ENCODE measurements around the gene NEO1. TPM values are rescaled to one million over a fixed set of nuclear protein-coding genes. Genes with fewer than 3 reads are reported as not detected.
A peak's percentile ranks its signal among the peaks of the same experiment; 100 is the strongest.

The NEO1 gene
- total RNA-seq, 2 donors from 2014 or later = 51.4 to 72.3 TPM

- Histone ChIP-seq H3K4me3 (no peak overlapping the region), H3K4me1 (ENCODE audit: control insufficient read depth in 1 of 2, low read depth in 2 of 2) (peaks cover 25 to 57% of the 10 kb centered on the region in 2 donors), H3K27ac (peak overlapping the region; percentile 51 to 63), H3K36me3 (no peaks in the 10 kb centered on the region), H3K9me3 (no peaks in the 10 kb centered on the region), H3K27me3 (replicated peaks; ENCODE audit: insufficient read depth) (no peaks in the 10 kb centered on the region)
- TF ChIP-seq CTCF (IDR thresholded peaks at IDR 0.05) = no peak
- DNase-seq (ENCODE audit: low spot score) (no peak), ATAC-seq (ENCODE audit: insufficient number of reproducible peaks, low FRiP score, low read depth) (no peak)
Measured at GRCh38 chr15:73074241-73074640, 22.0 kb downstream of the NEO1 start.

- peak overlapping the region; percentile 52 for H3K4me3 ChIP-seq
- H3K4me1 ChIP-seq (ENCODE audit: control insufficient read depth in 1 of 2, low read depth in 2 of 2) = peaks cover 29 to 66% of the 10 kb centered on the region in 2 donors
- H3K9me3 ChIP-seq = no peaks in the 10 kb centered on the region
- H3K27me3 ChIP-seq (replicated peaks; ENCODE audit: insufficient read depth) = no peaks in the 10 kb centered on the region
- no peak for ATAC-seq (ENCODE audit: insufficient number of reproducible peaks, low FRiP score, low read depth)
- TF ChIP-seq CTCF (IDR thresholded peaks at IDR 0.05) = no peak
- H3K27ac ChIP-seq = peak overlapping the region; percentile 31 to 63
- DNase-seq (ENCODE audit: low spot score) = no peak
- H3K36me3 ChIP-seq = no peaks in the 10 kb centered on the region
Measured at GRCh38 chr15:73075160-73075859, 23.0 kb downstream of the NEO1 start.

GRCh38 chr15:73078291-73078690, 26.0 kb downstream of the NEO1 start:
- no peak for ATAC-seq (ENCODE audit: insufficient number of reproducible peaks, low FRiP score, low read depth)
- Histone ChIP-seq H3K9me3 (no peaks in the 10 kb centered on the region), H3K27ac (no peak overlapping the region)

GRCh38 chr15:73078722-73079121, 26.5 kb downstream of the NEO1 start:
- H3K4me1 ChIP-seq (ENCODE audit: control insufficient read depth in 1 of 2, low read depth in 2 of 2) = peaks cover 29 to 70% of the 10 kb centered on the region in 2 donors
- DNase-seq (ENCODE audit: low spot score) = no peak
- H3K27ac ChIP-seq = no peak overlapping the region
- no peak for TF ChIP-seq CTCF (IDR thresholded peaks at IDR 0.05)
- no peak for ATAC-seq (ENCODE audit: insufficient number of reproducible peaks, low FRiP score, low read depth)
- H3K36me3 ChIP-seq = no peaks in the 10 kb centered on the region
- no peaks in the 10 kb centered on the region for H3K27me3 ChIP-seq (replicated peaks; ENCODE audit: insufficient read depth)
- H3K9me3 ChIP-seq = no peaks in the 10 kb centered on the region
- H3K4me3 ChIP-seq = no peak overlapping the region

More at GRCh38 chr15:73078291-73078690, 26.0 kb downstream of the NEO1 start:
- H3K36me3 ChIP-seq = no peaks in the 10 kb centered on the region
- TF ChIP-seq CTCF (IDR thresholded peaks at IDR 0.05) = no peak
- peaks cover 29 to 70% of the 10 kb centered on the region in 2 donors for H3K4me1 ChIP-seq (ENCODE audit: control insufficient read depth in 1 of 2, low read depth in 2 of 2)
- DNase-seq (ENCODE audit: low spot score) = no peak
- no peaks in the 10 kb centered on the region for H3K27me3 ChIP-seq (replicated peaks; ENCODE audit: insufficient read depth)
- no peak overlapping the region for H3K4me3 ChIP-seq

GRCh38 chr15:73079565-73079964, 27.3 kb downstream of the NEO1 start:
- H3K4me3 ChIP-seq = no peak overlapping the region
- no peak for DNase-seq (ENCODE audit: low spot score)
- peaks cover 22 to 62% of the 10 kb centered on the region in 2 donors for H3K4me1 ChIP-seq (ENCODE audit: control insufficient read depth in 1 of 2, low read depth in 2 of 2)
- no peaks in the 10 kb centered on the region for H3K9me3 ChIP-seq
- TF ChIP-seq CTCF (IDR thresholded peaks at IDR 0.05) = no peak
- no peak for ATAC-seq (ENCODE audit: insufficient number of reproducible peaks, low FRiP score, low read depth)
- no peak overlapping the region for H3K27ac ChIP-seq
- H3K27me3 ChIP-seq (replicated peaks; ENCODE audit: insufficient read depth) = no peaks in the 10 kb centered on the region
- H3K36me3 ChIP-seq = no peaks in the 10 kb centered on the region

Measured in thoracic aorta (tissue), 2 donors.